B cell (primary cell): ENCODE results near the gene STAP1. TPM values are rescaled to one million over a fixed set of nuclear protein-coding genes. Genes with fewer than 3 reads are reported as not detected.
A peak's percentile ranks its signal among the peaks of the same experiment; 100 is the strongest.

Experiments
- ATAC-seq: fragments of 200-7000 bp; cut with Tn5 transposase; one replicate; pipeline ENCODE4 v1.10.0; 2021; ENCODE audit warnings: low read depth, mild to moderate bottlenecking, moderate number of reproducible peaks, moderate library complexity
- CTCF ChIA-PET: fragments of 350-600 bp; sonication (Branson Sonifier 250); formaldehyde crosslinking; loops from one replicate; lab custom pipeline; 2021; ENCODE audit warnings: antibody characterized with exemption, inconsistent platforms; lab: Charles Lee
- POLR2A ChIA-PET: fragments of 350-600 bp; sonication (Branson Sonifier 250); formaldehyde crosslinking; loops from one replicate; lab custom pipeline; 2021; ENCODE audit warnings: antibody characterized with exemption; lab: Charles Lee
- DNase-seq: peaks from one replicate; pipeline ENCODE4 v3.0.0; 2013
- H2AFZ ChIP-seq: 2 replicates; pipeline ENCODE4 v1.6.1; 2012; ENCODE audit warnings: mild to moderate bottlenecking, low read depth, low read length; ENCODE audit not compliant: insufficient read depth, poor library complexity, severe bottlenecking
- H3K27ac ChIP-seq, 2 donors: 1 replicate in 1 of 2; 2 replicates in 1 of 2; pipeline ENCODE4 v1.5.1; 2012 to 2013; ENCODE audit warnings: low read length in 2 of 2, mild to moderate bottlenecking in 2 of 2, moderate library complexity in 1 of 2
- H3K27me3 ChIP-seq, 4 experiments: fragments of 200-600 bp in 1 of 4; sonication (generic) in 1 of 4; replicated peaks in 1 of 4; 1 replicate in 2 of 4; 2 replicates in 2 of 4; pipeline versions ENCODE4 v1.6.1 to v1.7.0; 2013 to 2016; ENCODE audit warnings: low read length in 3 of 4, mild to moderate bottlenecking in 2 of 4, mixed read lengths in 1 of 4, moderate library complexity in 1 of 4; ENCODE audit not compliant: insufficient read depth in 4 of 4, control insufficient read depth in 3 of 4; ENCODE audit errors: control extremely low read depth in 1 of 4
- H3K36me3 ChIP-seq, 2 experiments: replicated peaks in 1 of 2; 1 replicate in 1 of 2; 2 replicates in 1 of 2; pipeline versions ENCODE4 v1.6.1 to v1.7.1; 2013; ENCODE audit warnings: low read length in 1 of 2; ENCODE audit not compliant: insufficient read depth in 2 of 2, control insufficient read depth in 1 of 2; ENCODE audit errors: control extremely low read depth in 1 of 2, extremely low read depth in 1 of 2
- H3K4me1 ChIP-seq, 2 donors: fragments of 200-600 bp in 1 of 2; sonication (generic) in 1 of 2; 1 replicate in 1 of 2; 2 replicates in 1 of 2; pipeline versions ENCODE4 v1.5.1 to v1.6.1; 2013 to 2017; ENCODE audit warnings: low read length in 2 of 2; ENCODE audit not compliant: control insufficient read depth in 2 of 2, insufficient read depth in 2 of 2
- H3K4me2 ChIP-seq: replicated peaks from 2 replicates; pipeline ENCODE3; 2012; ENCODE audit warnings: mild to moderate bottlenecking, low read depth, low read length; ENCODE audit not compliant: poor library complexity, severe bottlenecking
- H3K4me3 ChIP-seq, 5 experiments: fragments of 200-600 bp in 1 of 5; sonication (generic) in 1 of 5; 1 replicate in 3 of 5; 2 replicates in 2 of 5; pipeline versions ENCODE4 v1.5.1 to v1.7.0; 2011 to 2016; ENCODE audit warnings: low read length in 4 of 5, mild to moderate bottlenecking in 4 of 5, low read depth in 2 of 5, control low read depth in 1 of 5, moderate library complexity in 1 of 5; ENCODE audit not compliant: insufficient read depth in 1 of 5; ENCODE audit errors: control extremely low read depth in 1 of 5, extremely low read depth in 1 of 5
- H3K79me2 ChIP-seq: fragments of 200-600 bp; sonication (generic); one replicate; pipeline ENCODE4 v1.6.0; 2016; ENCODE audit warnings: low read length; ENCODE audit not compliant: control insufficient read depth, insufficient read depth
- H3K9ac ChIP-seq: fragments of 200-600 bp; sonication (generic); 2 replicates; pipeline ENCODE4 v1.6.1; 2017; ENCODE audit warnings: mild to moderate bottlenecking, low read length, moderate library complexity
- H3K9me3 ChIP-seq, 3 donors: one replicate each; pipeline versions ENCODE4 v1.6.1 to v1.7.1; 2013; ENCODE audit warnings: low read length in 2 of 3; ENCODE audit not compliant: control insufficient read depth in 2 of 3, insufficient read depth in 1 of 3; ENCODE audit errors: control extremely low read depth in 1 of 3
- H4K20me1 ChIP-seq: 2 replicates; pipeline ENCODE4 v1.6.0; 2012; ENCODE audit warnings: mild to moderate bottlenecking, low read length; ENCODE audit not compliant: insufficient read depth, control insufficient read depth, poor library complexity, severe bottlenecking
- H3K27ac Mint-ChIP-seq: one replicate; pipeline ENCODE4 v1.8.0; 2021; ENCODE audit warnings: mixed read lengths
- H3K27me3 Mint-ChIP-seq: one replicate; pipeline ENCODE4 v1.8.0; 2021; ENCODE audit warnings: mixed read lengths
- H3K4me1 Mint-ChIP-seq: one replicate; pipeline ENCODE4 v1.8.0; 2021; ENCODE audit warnings: mixed read lengths
- H3K4me3 Mint-ChIP-seq: one replicate; pipeline ENCODE4 v1.8.0; 2021; ENCODE audit warnings: mixed read lengths
- H3K9me3 Mint-ChIP-seq: one replicate; pipeline ENCODE4 v1.8.0; 2022; ENCODE audit warnings: mixed read lengths; ENCODE audit not compliant: insufficient read depth
- CTCF ChIP-seq: fragments of 200-600 bp; IDR thresholded peaks from one replicate; pipeline ENCODE4 v1.8.0; 2022; ENCODE audit warnings: antibody characterized with exemption, mild to moderate bottlenecking
- EZH2 ChIP-seq: IDR thresholded peaks from 2 replicates; pipeline ENCODE4 v1.6.1; 2012; ENCODE audit warnings: borderline replicate concordance, low read depth, mild to moderate bottlenecking, moderate library complexity, low read length; ENCODE audit not compliant: insufficient read depth, poor library complexity, severe bottlenecking
- WGBS: methylation state at CpG from one replicate; pipeline ENCODE4 v1.1.5; 2013; ENCODE audit warnings: missing lambda C conversion rate; ENCODE audit not compliant: insufficient coverage; 5-methylcytosine and 5-hydroxymethylcytosine counted together
- intact Hi-C: fragments of 100-400 bp; cut with micrococcal nuclease; formaldehyde crosslinking; loops from one replicate; pipeline ENCODE4 v1.10.0; 2022
- polyA plus RNA-seq: library from polyadenylated mRNA; depleted of rRNA; stranded (reverse); fragments of >200 nt; gene quantifications from 2 replicates; pipeline ENCODE4 v1.2.3, GENCODE V29; 2012
- total RNA-seq, 2 donors: library from RNA; stranded (reverse); fragments of 120-200 nt in 1 of 2; gene quantifications; 1 replicate in 1 of 2; 2 replicates in 1 of 2; pipeline versions ENCODE4 v1.2.3 to v1.2.4, GENCODE V29; 2013 to 2022

Gene STAP1
- total and polyA plus RNA-seq, 2 donors (not counting 1 experiment from before 2014, with no cell fraction given): 52.6 to 63.0 TPM

DNA sequence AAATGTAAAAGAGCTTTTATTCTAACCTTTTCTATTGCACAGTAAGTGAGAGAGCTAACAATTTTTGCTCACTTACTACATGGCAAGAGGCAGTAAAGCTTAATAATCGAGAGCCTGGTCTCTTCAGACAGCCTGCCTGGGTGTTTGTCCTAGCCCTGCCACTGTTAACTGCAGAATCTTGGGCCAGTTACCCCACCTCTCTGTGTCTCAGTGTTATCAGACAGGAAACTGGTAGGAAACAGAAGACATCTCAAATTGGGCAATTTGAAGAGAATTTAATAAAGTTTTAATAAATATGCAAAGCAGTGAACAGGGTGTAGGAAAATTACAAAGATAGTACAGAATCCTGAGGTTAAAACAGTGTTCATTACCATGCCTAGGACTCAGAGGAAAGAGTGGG lies 13.4 kb downstream of the STAP1 start:
- Mint-ChIP-seq H3K27me3 (no peaks in the 10 kb centered on the region), H3K27ac (peak overlapping the region; percentile 85), H3K4me3 (no peak overlapping the region), H3K9me3 (no peaks in the 10 kb centered on the region), H3K4me1 (peaks cover 73% of the 10 kb centered on the region)
- H3K9me3 ChIP-seq: no peaks in the 10 kb centered on the region
- H3K4me2 ChIP-seq: peak overlapping the region; percentile 50
- H3K79me2 ChIP-seq: peaks cover 62% of the 10 kb centered on the region
- H3K4me1 ChIP-seq: peaks cover 49 to 72% of the 10 kb centered on the region in 2 donors
- no peak for ATAC-seq
- DNase-seq: no peak
- CTCF ChIA-PET: interaction anchor here (1.4 kb wide), 1 partner anchor 22 kb away, joined by 7 read pairs; no protein-coding TSS in a partner anchor
- H3K4me3 ChIP-seq: no peak overlapping the region
- no CpG with 5 or more reads among the region's 1 CpG for WGBS
- intact Hi-C loops: no loop called here
- POLR2A ChIA-PET: interaction anchor here (1.0 to 1.3 kb wide), 2 partner anchors 8 to 9 kb away, joined by 3 to 7 read pairs; no protein-coding TSS in a partner anchor
- no peak overlapping the region for H3K9ac ChIP-seq
- H3K27ac ChIP-seq: peak overlapping the region; percentile 53 to 92
- peaks cover 9 to 21% of the 10 kb centered on the region in 2 experiments for H3K36me3 ChIP-seq
- H3K27me3 ChIP-seq: no peaks in the 10 kb centered on the region
- no peaks in the 10 kb centered on the region for H4K20me1 ChIP-seq
- H2AFZ ChIP-seq: no peak overlapping the region
- TF ChIP-seq EZH2 (no peak), CTCF (no peak)

DNA sequence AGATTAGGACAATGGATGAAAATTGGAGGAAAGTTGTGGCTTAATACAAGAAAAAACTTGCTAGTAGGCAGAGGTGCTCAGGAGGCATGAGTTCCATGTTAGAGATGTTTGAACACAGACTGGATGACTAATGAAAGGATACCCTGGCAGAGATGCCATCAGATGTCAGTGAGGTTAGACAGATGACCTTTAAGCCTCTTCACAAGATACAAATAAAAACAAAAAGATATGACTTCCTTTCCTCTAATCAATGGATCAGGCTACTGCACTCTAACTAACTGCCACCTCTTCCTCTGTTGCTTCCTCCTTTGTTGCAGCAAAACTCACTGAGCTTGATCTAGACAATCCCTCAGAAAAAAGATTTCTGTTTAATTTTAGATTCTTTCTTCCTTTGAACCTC lies 14.7 kb downstream of the STAP1 start:
- H2AFZ ChIP-seq: peak overlapping the region; percentile 8
- POLR2A ChIA-PET: interaction anchor here (0.5 to 1.7 kb wide), 2 partner anchors 14 to 23 kb away, joined by 3 to 5 read pairs; partner anchors contain the start of gene STAP1

More for the DNA sequence above, 14.7 kb downstream of the STAP1 start:
- H3K9me3 Mint-ChIP-seq: no peaks in the 10 kb centered on the region
- no peak for DNase-seq
- H3K4me3 Mint-ChIP-seq: peak overlapping the region; percentile 47
- Histone ChIP-seq H3K36me3 (peaks cover 9 to 33% of the 10 kb centered on the region in 2 experiments), H3K9ac (peak overlapping the region; percentile 10), H3K4me3 (no peak overlapping the region), H3K27ac (peak overlapping the region; percentile 53 to 92), H3K9me3 (no peaks in the 10 kb centered on the region), H3K27me3 (no peaks in the 10 kb centered on the region), H3K79me2 (peaks cover 56% of the 10 kb centered on the region), H3K4me2 (peak overlapping the region; percentile 50), H3K4me1 (peaks cover 48 to 66% of the 10 kb centered on the region in 2 donors), H4K20me1 (no peaks in the 10 kb centered on the region)
- TF ChIP-seq CTCF: no peak
- intact Hi-C loops: no loop called here
- peak overlapping the region; percentile 85 for H3K27ac Mint-ChIP-seq
- H3K27me3 Mint-ChIP-seq: no peaks in the 10 kb centered on the region
- CTCF ChIA-PET: interaction anchor here (1.4 to 2.2 kb wide), 3 partner anchors 12 to 23 kb away, joined by 3 to 7 read pairs (median 5); no protein-coding TSS in a partner anchor
- peaks cover 70% of the 10 kb centered on the region for H3K4me1 Mint-ChIP-seq
- ATAC-seq: peak; percentile 25
